ENCODE results near the gene ANKRD24. TPM values are rescaled to one million over a fixed set of nuclear protein-coding genes. Genes with fewer than 3 reads are reported as not detected.

The ANKRD24 gene
- total RNA-seq, 1 donor from 2014 or later, result 0.15 TPM

DNA sequence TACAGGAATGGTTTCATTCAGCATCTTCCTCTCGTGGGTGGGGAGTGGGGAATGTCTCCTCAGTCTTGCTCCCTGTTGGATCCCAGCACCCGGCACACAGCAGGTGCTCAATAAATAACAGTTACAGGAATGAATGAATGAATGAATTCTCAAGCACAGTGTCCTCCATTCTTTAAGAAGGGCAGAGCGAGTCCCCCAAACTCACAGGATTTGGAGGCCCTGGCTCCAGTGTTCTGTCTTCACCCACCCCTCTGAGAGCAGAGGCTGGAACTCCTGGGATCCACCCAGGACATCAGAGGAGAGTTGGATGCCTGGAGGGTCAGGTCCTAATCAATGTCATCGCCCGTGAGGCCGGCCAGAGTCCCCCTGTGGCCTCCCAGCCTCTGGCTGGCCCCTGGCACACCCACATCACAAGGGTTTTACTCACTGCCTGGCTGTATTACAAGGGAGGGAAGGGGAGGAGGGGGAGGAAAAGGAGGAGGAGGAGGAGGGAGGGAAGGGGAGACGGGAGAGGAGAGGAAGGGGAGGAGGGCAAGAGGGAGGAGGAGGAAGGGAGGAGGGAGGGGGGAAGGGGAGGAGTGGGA is 37.7 kb upstream of the ANKRD24 start:
- no peaks in the 10 kb centered on the region for H3K79me2 ChIP-seq (ENCODE audit: low read depth)
- H3K27me3 Mint-ChIP-seq (ENCODE audit: insufficient read depth, low read depth), result peaks cover 10% of the 10 kb centered on the region
- H3K9me3 Mint-ChIP-seq, result no peaks in the 10 kb centered on the region
- TF ChIP-seq EZH2phosphoT487 (IDR thresholded peaks at IDR 0.05), result no peak
- TF ChIP-seq, protein P1, sequence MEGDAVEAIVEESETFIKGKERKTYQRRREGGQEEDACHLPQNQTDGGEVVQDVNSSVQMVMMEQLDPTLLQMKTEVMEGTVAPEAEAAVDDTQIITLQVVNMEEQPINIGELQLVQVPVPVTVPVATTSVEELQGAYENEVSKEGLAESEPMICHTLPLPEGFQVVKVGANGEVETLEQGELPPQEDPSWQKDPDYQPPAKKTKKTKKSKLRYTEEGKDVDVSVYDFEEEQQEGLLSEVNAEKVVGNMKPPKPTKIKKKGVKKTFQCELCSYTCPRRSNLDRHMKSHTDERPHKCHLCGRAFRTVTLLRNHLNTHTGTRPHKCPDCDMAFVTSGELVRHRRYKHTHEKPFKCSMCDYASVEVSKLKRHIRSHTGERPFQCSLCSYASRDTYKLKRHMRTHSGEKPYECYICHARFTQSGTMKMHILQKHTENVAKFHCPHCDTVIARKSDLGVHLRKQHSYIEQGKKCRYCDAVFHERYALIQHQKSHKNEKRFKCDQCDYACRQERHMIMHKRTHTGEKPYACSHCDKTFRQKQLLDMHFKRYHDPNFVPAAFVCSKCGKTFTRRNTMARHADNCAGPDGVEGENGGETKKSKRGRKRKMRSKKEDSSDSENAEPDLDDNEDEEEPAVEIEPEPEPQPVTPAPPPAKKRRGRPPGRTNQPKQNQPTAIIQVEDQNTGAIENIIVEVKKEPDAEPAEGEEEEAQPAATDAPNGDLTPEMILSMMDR (IDR thresholded peaks at IDR 0.05), result no peak
- no peak for TF ChIP-seq EZH2 (IDR thresholded peaks at IDR 0.05)
- H4K20me1 ChIP-seq (ENCODE audit: low read depth), result no peaks in the 10 kb centered on the region
- H3K27ac Mint-ChIP-seq, result no peak overlapping the region
- H3K4me3 ChIP-seq, result no peak overlapping the region
- H3K36me3 ChIP-seq, result no peaks in the 10 kb centered on the region
- H3K27me3 ChIP-seq, result peaks cover 22% of the 10 kb centered on the region
- no peaks in the 10 kb centered on the region for H3K4me1 ChIP-seq
- no peak for DNase-seq (ENCODE audit: low spot score)
- H3F3A ChIP-seq (ENCODE audit: low read depth), result peaks cover 5% of the 10 kb centered on the region
- no peaks in the 10 kb centered on the region for H3K9me3 ChIP-seq (ENCODE audit: low read depth)
- no peak overlapping the region for H3K9ac ChIP-seq
- no peaks in the 10 kb centered on the region for H3K36me3 Mint-ChIP-seq
- peaks cover 4% of the 10 kb centered on the region for H3K4me1 Mint-ChIP-seq
- no peak overlapping the region for H3K4me3 Mint-ChIP-seq
- H3K4me2 ChIP-seq, result no peak overlapping the region
- no peak overlapping the region for H3K27ac ChIP-seq
- no peak overlapping the region for H2AFZ ChIP-seq (replicated peaks)

DNA sequence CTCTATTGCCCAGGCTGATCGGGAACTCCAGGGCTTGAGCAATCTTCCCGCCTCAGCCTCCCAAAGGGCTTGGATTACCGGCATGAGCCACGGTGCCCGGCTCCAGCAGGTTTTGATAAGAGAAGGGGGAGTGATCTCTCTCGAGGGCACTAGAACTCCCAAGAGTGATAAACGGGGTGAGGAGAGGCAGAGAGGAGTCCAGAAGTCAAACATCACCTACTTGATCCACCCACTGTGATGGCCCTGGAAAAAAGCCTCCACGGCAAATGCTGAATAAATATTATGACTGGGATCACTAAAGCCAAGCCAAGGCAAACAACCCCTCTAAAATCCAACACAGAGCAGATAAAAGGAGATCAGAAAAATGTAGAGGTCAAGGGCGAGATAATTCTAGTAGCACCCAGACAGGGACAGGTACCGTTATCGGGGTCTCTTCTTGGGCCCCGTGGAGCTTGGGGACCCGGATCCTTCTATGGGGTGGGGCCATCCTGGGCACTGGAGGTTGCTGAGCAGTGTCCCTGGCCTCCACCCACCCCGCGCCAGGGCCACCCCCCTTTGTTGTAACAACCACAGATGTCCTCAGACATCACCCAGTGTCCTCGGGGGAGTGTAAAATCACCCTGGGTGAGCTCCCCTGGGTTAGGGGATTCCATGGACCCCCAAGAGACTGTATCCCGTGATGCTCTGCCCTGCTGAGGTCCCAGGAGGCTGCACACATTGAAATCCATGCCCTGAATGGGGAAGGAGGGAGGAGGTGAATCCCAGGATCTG is 32.8 kb upstream of the ANKRD24 start:
- H3K27me3 Mint-ChIP-seq (ENCODE audit: insufficient read depth, low read depth), result peaks cover 16% of the 10 kb centered on the region
- no peaks in the 10 kb centered on the region for H3K9me3 ChIP-seq (ENCODE audit: low read depth)

DNA sequence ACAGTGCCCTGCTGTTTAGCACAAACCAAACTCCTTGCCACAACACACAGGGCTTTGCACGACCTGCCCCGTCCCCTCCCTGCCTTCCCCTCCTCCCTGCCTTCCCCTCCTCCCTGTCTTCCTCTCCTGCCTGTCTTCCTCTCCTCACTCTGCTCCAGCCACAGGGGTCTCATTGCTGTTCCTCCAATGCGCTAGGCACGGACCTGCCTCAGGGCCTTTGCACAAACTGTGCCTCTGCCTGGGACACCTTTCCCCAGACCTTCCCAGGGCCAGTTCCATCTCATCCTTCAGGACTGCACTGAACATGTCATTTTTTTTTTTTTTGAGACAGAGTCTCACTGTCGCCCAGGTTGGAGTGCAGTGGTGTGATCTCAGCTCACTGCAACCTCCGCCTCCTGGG is 30.9 kb upstream of the ANKRD24 start:
- no peak overlapping the region for H3K27ac ChIP-seq
- H3K9ac ChIP-seq, result no peak overlapping the region
- no peak overlapping the region for H3K4me2 ChIP-seq
- peaks cover 3% of the 10 kb centered on the region for H3K27me3 ChIP-seq
- H2AFZ ChIP-seq (replicated peaks), result no peak overlapping the region
- no peak overlapping the region for H3K4me3 ChIP-seq
- DNase-seq (ENCODE audit: low spot score), result no peak
- no peaks in the 10 kb centered on the region for H3K36me3 ChIP-seq
- Mint-ChIP-seq H3K4me1 (no peaks in the 10 kb centered on the region), H3K27ac (peak overlapping the region; percentile 5), H3K9me3 (no peaks in the 10 kb centered on the region), H3K4me3 (no peak overlapping the region), H3K36me3 (no peaks in the 10 kb centered on the region), H3K27me3 (ENCODE audit: insufficient read depth, low read depth) (peaks cover 20% of the 10 kb centered on the region)
- no peaks in the 10 kb centered on the region for H3K79me2 ChIP-seq (ENCODE audit: low read depth)
- H4K20me1 ChIP-seq (ENCODE audit: low read depth), result no peaks in the 10 kb centered on the region
- no peaks in the 10 kb centered on the region for H3K9me3 ChIP-seq (ENCODE audit: low read depth)
- H3F3A ChIP-seq (ENCODE audit: low read depth), result no peaks in the 10 kb centered on the region
- TF ChIP-seq, protein P1 (IDR thresholded peaks at IDR 0.05), result no peak
- TF ChIP-seq EZH2phosphoT487 (IDR thresholded peaks at IDR 0.05), result no peak
- no peak for TF ChIP-seq EZH2 (IDR thresholded peaks at IDR 0.05)
- H3K4me1 ChIP-seq, result no peaks in the 10 kb centered on the region

More for the DNA sequence above, 32.8 kb upstream of the ANKRD24 start:
- no peaks in the 10 kb centered on the region for H4K20me1 ChIP-seq (ENCODE audit: low read depth)
- DNase-seq (ENCODE audit: low spot score), result no peak
- peaks cover 19% of the 10 kb centered on the region for H3K27me3 ChIP-seq
- Mint-ChIP-seq H3K4me3 (no peak overlapping the region), H3K9me3 (no peaks in the 10 kb centered on the region), H3K4me1 (no peaks in the 10 kb centered on the region), H3K27ac (no peak overlapping the region), H3K36me3 (no peaks in the 10 kb centered on the region)
- H3K79me2 ChIP-seq (ENCODE audit: low read depth), result no peaks in the 10 kb centered on the region
- H3K36me3 ChIP-seq, result no peaks in the 10 kb centered on the region
- H3F3A ChIP-seq (ENCODE audit: low read depth), result no peaks in the 10 kb centered on the region
- no peaks in the 10 kb centered on the region for H3K4me1 ChIP-seq
- no peak for TF ChIP-seq EZH2 (IDR thresholded peaks at IDR 0.05)
- TF ChIP-seq, protein P1 (IDR thresholded peaks at IDR 0.05), result no peak
- no peak for TF ChIP-seq EZH2phosphoT487 (IDR thresholded peaks at IDR 0.05)
- no peak overlapping the region for H3K4me3 ChIP-seq
- no peak overlapping the region for H3K4me2 ChIP-seq
- no peak overlapping the region for H3K27ac ChIP-seq
- no peak overlapping the region for H2AFZ ChIP-seq (replicated peaks)
- no peak overlapping the region for H3K9ac ChIP-seq

Data from neural progenitor cell (in vitro differentiated cells).